NCI-H774 (cell line): ENCODE measurements around the gene ZNF423.
A peak's percentile ranks its signal among the peaks of the same experiment; 100 is the strongest.

Experiments
- DNase-seq: peaks from one replicate; lab custom pipeline; 2025; lab: John Stamatoyannopoulos, UW

The ZNF423 gene

GRCh38 chr16:49456763-49457162 is 399.1 kb downstream of the ZNF423 start:
- no peak for DNase-seq

GRCh38 chr16:49455991-49456745 is 399.7 kb downstream of the ZNF423 start:
- DNase-seq, result no peak

- DNase-seq, result no peak
Measured at GRCh38 chr16:49455181-49455990, 400.5 kb downstream of the ZNF423 start.

- no peak for DNase-seq
Measured at GRCh38 chr16:49454426-49455180, 401.3 kb downstream of the ZNF423 start.

- DNase-seq, result no peak
Measured at GRCh38 chr16:49453983-49454382, 401.9 kb downstream of the ZNF423 start.

GRCh38 chr16:49453021-49453420 is 402.9 kb downstream of the ZNF423 start:
- DNase-seq, result no peak

- no peak for DNase-seq
Measured at GRCh38 chr16:49452578-49452977, 403.3 kb downstream of the ZNF423 start.

GRCh38 chr16:49452108-49452507 is 403.8 kb downstream of the ZNF423 start:
- DNase-seq, result no peak

GRCh38 chr16:49446805-49447204 is 409.1 kb downstream of the ZNF423 start:
- no peak for DNase-seq

- DNase-seq, result peak; percentile 7
Measured at GRCh38 chr16:49443576-49443975, 412.3 kb downstream of the ZNF423 start.

- peak; percentile 7 for DNase-seq
Measured at GRCh38 chr16:49442805-49443204, 413.1 kb downstream of the ZNF423 start.

GRCh38 chr16:49441366-49441780 is 414.5 kb downstream of the ZNF423 start:
- peak; percentile 66 for DNase-seq

GRCh38 chr16:49440156-49441065 is 415.5 kb downstream of the ZNF423 start:
- no peak for DNase-seq

- no peak for DNase-seq
Measured at GRCh38 chr16:49439676-49440075, 416.2 kb downstream of the ZNF423 start.

GRCh38 chr16:49439050-49439449 is 416.9 kb downstream of the ZNF423 start:
- no peak for DNase-seq
